Left lung (tissue), 10 donors: Measurements from ENCODE around the gene C11orf52. TPM values are rescaled to one million over a fixed set of nuclear protein-coding genes. Genes with fewer than 3 reads are reported as not detected.

Experiments used
- ATAC-seq: fragments of 200-7000 bp; cut with Tn5 transposase; one replicate; pipeline ENCODE4 v1.9.1; 2020; ENCODE audit warnings: moderate library complexity
- DNase-seq, 4 donors: peaks; one replicate each; pipeline ENCODE4 v3.0.0-alpha.2; 2013 to 2020
- H3K27ac ChIP-seq, 2 donors: fragments of 200-600 bp; sonication (generic) in 1 of 2; one replicate each; pipeline versions ENCODE4 v1.5.0 to v1.8.0; 2020 to 2021
- H3K27me3 ChIP-seq, 2 donors: fragments of 200-600 bp; sonication (generic) in 1 of 2; one replicate each; pipeline versions ENCODE4 v1.5.0 to v1.8.0; 2020 to 2021
- H3K36me3 ChIP-seq, 2 donors: fragments of 200-600 bp; sonication (generic) in 1 of 2; one replicate each; pipeline versions ENCODE4 v1.5.0 to v1.8.0; 2020 to 2021
- H3K4me1 ChIP-seq, 2 donors: fragments of 200-600 bp; one replicate each; pipeline ENCODE4 v1.8.0; 2021
- H3K4me3 ChIP-seq, 2 donors: fragments of 200-600 bp; sonication (generic) in 1 of 2; one replicate each; pipeline versions ENCODE4 v1.5.0 to v1.8.0; 2020 to 2021; ENCODE audit warnings: mild to moderate bottlenecking in 1 of 2
- H3K9me3 ChIP-seq, 2 donors: fragments of 200-600 bp; sonication (generic) in 1 of 2; one replicate each; pipeline versions ENCODE4 v1.5.0 to v1.8.0; 2020 to 2021
- intact Hi-C, 2 donors: fragments of 100-400 bp; cut with DNase I; formaldehyde crosslinking; loops; one replicate each; pipeline versions ENCODE4 v1.11.2 to v1.14.2; 2022
- polyA plus RNA-seq, 6 donors: library from polyadenylated mRNA; unstranded; fragments of 120-200 nt; gene quantifications; one replicate each; pipeline ENCODE4 v1.2.1, GENCODE V29; 2013; ENCODE audit not compliant: insufficient read length in 6 of 6
- total RNA-seq, 2 donors: library from RNA; stranded (reverse); fragmentation: NEBNext Ultra II Directional; extraction: Animal tissue kit (Norgen Biotek cat#: 25700); gene quantifications; one replicate each; pipeline ENCODE4 v1.2.1, GENCODE V29; 2021
- TF ChIP-seq, protein P1 (sequence below), 2 donors: fragments of 200-600 bp; sonication (generic) in 1 of 2; IDR thresholded peaks; one replicate each; pipeline versions ENCODE4 v1.5.0 to v1.8.0; 2021; ENCODE audit warnings: antibody characterized with exemption in 2 of 2
- donor health status: DM: no; HTN: yes; CAD: no.
- donor health status: DM: no; HTN: no; CAD: no.

Gene C11orf52
- total and polyA plus RNA-seq, 8 donors: 5.7 to 15.6 (median 9.1) TPM

DNA sequence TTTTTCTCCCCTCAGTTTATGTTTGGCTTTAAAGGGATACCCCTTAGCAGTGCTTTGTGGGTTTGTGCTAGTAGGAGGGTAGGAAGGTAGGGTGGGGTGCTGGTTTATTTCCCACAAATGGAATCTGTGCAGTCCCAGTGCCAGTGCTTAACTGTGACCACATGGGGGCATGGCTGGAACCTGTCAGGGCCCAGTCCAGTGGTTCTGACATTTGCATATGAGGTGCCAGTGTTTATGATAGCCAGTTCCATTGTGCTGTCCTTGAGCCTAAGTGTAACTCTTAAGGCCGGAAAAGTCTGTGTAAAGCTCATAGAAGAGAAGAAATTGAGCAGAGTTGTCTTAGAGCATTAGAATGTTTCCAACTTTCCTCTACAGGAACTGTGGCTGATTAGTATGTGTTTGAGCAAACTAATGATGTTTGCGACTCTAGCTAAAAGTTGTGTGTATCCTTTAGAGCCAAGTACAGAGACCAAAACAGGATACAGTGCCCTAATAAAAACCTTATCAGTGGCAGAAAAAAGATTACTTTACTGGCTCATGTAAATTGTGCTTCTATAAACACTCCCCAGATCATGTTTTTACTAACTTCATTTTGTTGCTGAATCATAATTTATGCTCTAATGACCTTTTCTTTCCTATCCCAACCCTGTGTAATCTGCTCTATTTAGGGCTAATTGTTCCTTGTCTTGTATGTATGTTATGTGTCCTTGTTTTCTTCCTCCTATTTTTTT is 56.5 kb downstream of the C11orf52 start:
- peaks cover 0 to 24% of the 10 kb centered on the region in 2 donors for H3K27me3 ChIP-seq
- ATAC-seq (no peak), DNase-seq (no peak)
- H3K9me3 ChIP-seq: no peaks in the 10 kb centered on the region
- intact Hi-C loops: loop anchor here in 1 of 2 donors (5.0 kb wide), 1 partner anchor 38 kb away; the partner anchor contains the start of gene DIXDC1
- peak overlapping the region in 1 of 2 donors; percentile 5 for H3K27ac ChIP-seq
- H3K36me3 ChIP-seq: no peaks in the 10 kb centered on the region
- H3K4me3 ChIP-seq: no peak overlapping the region
- TF ChIP-seq, protein P1, sequence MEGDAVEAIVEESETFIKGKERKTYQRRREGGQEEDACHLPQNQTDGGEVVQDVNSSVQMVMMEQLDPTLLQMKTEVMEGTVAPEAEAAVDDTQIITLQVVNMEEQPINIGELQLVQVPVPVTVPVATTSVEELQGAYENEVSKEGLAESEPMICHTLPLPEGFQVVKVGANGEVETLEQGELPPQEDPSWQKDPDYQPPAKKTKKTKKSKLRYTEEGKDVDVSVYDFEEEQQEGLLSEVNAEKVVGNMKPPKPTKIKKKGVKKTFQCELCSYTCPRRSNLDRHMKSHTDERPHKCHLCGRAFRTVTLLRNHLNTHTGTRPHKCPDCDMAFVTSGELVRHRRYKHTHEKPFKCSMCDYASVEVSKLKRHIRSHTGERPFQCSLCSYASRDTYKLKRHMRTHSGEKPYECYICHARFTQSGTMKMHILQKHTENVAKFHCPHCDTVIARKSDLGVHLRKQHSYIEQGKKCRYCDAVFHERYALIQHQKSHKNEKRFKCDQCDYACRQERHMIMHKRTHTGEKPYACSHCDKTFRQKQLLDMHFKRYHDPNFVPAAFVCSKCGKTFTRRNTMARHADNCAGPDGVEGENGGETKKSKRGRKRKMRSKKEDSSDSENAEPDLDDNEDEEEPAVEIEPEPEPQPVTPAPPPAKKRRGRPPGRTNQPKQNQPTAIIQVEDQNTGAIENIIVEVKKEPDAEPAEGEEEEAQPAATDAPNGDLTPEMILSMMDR (IDR thresholded peaks at IDR 0.05): no peak
- H3K4me1 ChIP-seq: peaks cover 0 to 22% of the 10 kb centered on the region in 2 donors

DNA sequence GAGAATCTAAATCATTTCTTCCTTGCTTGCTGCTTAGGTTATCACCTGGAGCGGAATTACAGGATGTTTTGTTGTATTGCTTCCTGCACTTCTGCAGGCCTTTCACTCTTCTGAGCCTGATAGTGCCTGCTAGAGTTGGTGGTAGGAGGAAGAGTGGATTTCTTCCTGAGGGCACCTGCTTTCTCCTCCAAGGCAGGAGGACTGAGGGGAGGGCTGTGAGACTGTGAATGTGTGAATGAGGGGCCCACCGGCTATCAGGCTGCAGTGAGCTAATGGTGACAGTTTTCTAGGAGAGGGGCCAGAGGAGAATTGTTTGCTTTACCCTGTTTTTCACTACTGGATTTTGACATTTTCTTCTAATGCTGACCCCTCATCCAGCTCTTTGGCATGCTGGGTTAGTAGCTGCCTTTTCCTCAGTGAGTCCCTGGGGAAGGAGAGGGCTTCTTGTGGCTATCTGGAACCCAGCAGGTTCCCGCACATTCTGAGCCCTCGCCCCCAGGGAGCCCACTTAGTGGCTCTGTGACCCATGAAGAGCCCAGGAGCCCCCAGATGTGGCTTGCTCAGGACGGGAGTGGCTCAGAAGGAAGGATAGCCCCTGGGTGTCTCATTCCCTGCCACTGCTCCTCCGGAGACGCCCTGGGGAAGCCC is 57.5 kb downstream of the C11orf52 start:
- intact Hi-C loops: loop anchor here in 1 of 2 donors (5.0 kb wide), 1 partner anchor 39 kb away; the partner anchor contains the start of gene DIXDC1
- Histone ChIP-seq H3K4me3 (no peak overlapping the region), H3K4me1 (peaks cover 0 to 22% of the 10 kb centered on the region in 2 donors), H3K27me3 (peaks cover 0 to 24% of the 10 kb centered on the region in 2 donors), H3K27ac (peak overlapping the region in 1 of 2 donors; percentile 38), H3K9me3 (no peaks in the 10 kb centered on the region), H3K36me3 (no peaks in the 10 kb centered on the region)
- no peak for DNase-seq
- ATAC-seq: no peak
- TF ChIP-seq, protein P1 (IDR thresholded peaks at IDR 0.05): no peak

Other genes with a start within 250 kb of the C11orf52 start
- 10 to 100 TPM; 28.1 to 28.8 TPM for gene PPP2R1B, start 152.5 kb upstream of the C11orf52 start, total RNA-seq
- gene PPP2R1B, start 152.5 kb upstream of the C11orf52 start, polyA plus RNA-seq: 10 to 100 TPM; 26.4 to 31.5 (median 30.3) TPM
- gene ALG9, start 47.3 kb upstream of the C11orf52 start, total RNA-seq: 10 to 100 TPM; 27.5 to 31.2 TPM
- 10 to 100 TPM; 43.4 to 51.0 (median 48.1) TPM for gene ALG9, start 47.3 kb upstream of the C11orf52 start, polyA plus RNA-seq
- gene FDXACB1, start 39.7 kb upstream of the C11orf52 start, total RNA-seq: 1 to 10 TPM; 1.7 to 4.1 TPM
- 1 to 10 TPM; 4.3 to 5.5 (median 4.9) TPM for gene FDXACB1, start 39.7 kb upstream of the C11orf52 start, polyA plus RNA-seq
- 10 to 100 TPM; 20.4 to 20.9 TPM for gene CFAP68, start 39.4 kb upstream of the C11orf52 start, total RNA-seq
- 10 to 100 TPM; 36.1 to 46.7 (median 38.6) TPM for gene CFAP68, start 39.4 kb upstream of the C11orf52 start, polyA plus RNA-seq
- 10 to 100 TPM; 41.5 to 89.2 TPM for gene CRYAB, start 7.1 kb upstream of the C11orf52 start, total RNA-seq
- gene CRYAB, start 7.1 kb upstream of the C11orf52 start, polyA plus RNA-seq: 10 to 100 TPM; 26.7 to 36.0 (median 32.1) TPM
- 1 to 10 TPM; 3.7 to 4.6 TPM for gene HSPB2, start 6.2 kb upstream of the C11orf52 start, total RNA-seq
- 1 to 10 TPM; 3.7 to 7.2 (median 5.1) TPM for gene HSPB2, start 6.2 kb upstream of the C11orf52 start, polyA plus RNA-seq
- 10 to 100 TPM; 10.9 to 11.1 TPM for gene DIXDC1, start 18.4 kb downstream of the C11orf52 start, total RNA-seq
- 10 to 100 TPM; 21.5 to 32.2 (median 25.7) TPM for gene DIXDC1, start 18.4 kb downstream of the C11orf52 start, polyA plus RNA-seq
- gene DLAT, start 106.5 kb downstream of the C11orf52 start, total RNA-seq: 10 to 100 TPM; 32.5 to 40.1 TPM
- gene DLAT, start 106.5 kb downstream of the C11orf52 start, polyA plus RNA-seq: 10 to 100 TPM; 29.8 to 36.1 (median 33.8) TPM
- 1 to 10 TPM; 2.7 to 4.0 TPM for gene PIH1D2, start 155.1 kb downstream of the C11orf52 start, total RNA-seq
- gene PIH1D2, start 155.1 kb downstream of the C11orf52 start, polyA plus RNA-seq: 1 to 10 TPM; 5.9 to 9.3 (median 7.8) TPM
- gene NKAPD1, start 155.4 kb downstream of the C11orf52 start, total RNA-seq: 10 to 100 TPM; 13.3 to 14.7 TPM
- 10 to 100 TPM; 44.0 to 59.5 (median 52.8) TPM for gene NKAPD1, start 155.4 kb downstream of the C11orf52 start, polyA plus RNA-seq
- gene TIMM8B, start 167.8 kb downstream of the C11orf52 start, total RNA-seq: 10 to 100 TPM; 55.1 to 59.7 TPM
- gene TIMM8B, start 167.8 kb downstream of the C11orf52 start, polyA plus RNA-seq: 10 to 100 TPM; 55.7 to 64.5 (median 60.8) TPM
- gene SDHD, start 168.0 kb downstream of the C11orf52 start, total RNA-seq: 100 to 1,000 TPM in 1 of 2 donors, 10 to 100 TPM in 1; 94.1 to 103 TPM
- 100 to 1,000 TPM; 113 to 127 (median 124) TPM for gene SDHD, start 168.0 kb downstream of the C11orf52 start, polyA plus RNA-seq
- 10 to 100 TPM; 35.8 to 46.0 TPM for gene IL18, start 245.2 kb downstream of the C11orf52 start, total RNA-seq
- 1 to 10 TPM; 1.3 to 5.5 (median 1.5) TPM for gene IL18, start 245.2 kb downstream of the C11orf52 start, polyA plus RNA-seq
- not detected for gene TEX12, start 248.5 kb downstream of the C11orf52 start, total RNA-seq
- gene TEX12, start 248.5 kb downstream of the C11orf52 start, polyA plus RNA-seq: under 1 TPM in 4 of 6 donors, not detected in 2; 0.24 to 0.40 (median 0.38) TPM